HK-2 (cell line): Measurements from ENCODE around the gene PPP1R7.

Experiments
- DNase-seq: peaks from one replicate; pipeline ENCODE4 v3.0.0-alpha.2; 2018; ENCODE audit not compliant: unreplicated experiment

PPP1R7 gene

DNA sequence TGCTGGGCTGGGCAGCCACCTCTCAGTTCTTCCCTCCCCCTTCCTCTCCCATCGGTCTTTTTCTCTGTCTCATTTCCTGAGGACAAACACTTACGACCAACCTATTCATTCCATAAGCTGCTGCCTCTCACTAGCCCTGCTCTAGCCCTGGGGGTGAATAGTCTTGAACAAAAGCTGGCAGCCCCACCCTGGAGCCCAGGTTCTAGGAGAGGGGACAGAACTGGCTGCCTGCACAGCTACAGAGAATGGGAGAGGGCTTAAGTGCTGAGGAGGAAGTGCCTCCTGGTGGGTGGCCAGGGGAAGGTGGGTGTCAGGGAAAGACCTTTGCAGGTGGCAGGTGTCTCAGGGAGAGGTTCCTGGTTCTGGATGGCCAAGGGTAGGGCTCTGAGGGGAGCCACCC lies 61.0 kb downstream of the PPP1R7 start:
- no peak for DNase-seq

DNA sequence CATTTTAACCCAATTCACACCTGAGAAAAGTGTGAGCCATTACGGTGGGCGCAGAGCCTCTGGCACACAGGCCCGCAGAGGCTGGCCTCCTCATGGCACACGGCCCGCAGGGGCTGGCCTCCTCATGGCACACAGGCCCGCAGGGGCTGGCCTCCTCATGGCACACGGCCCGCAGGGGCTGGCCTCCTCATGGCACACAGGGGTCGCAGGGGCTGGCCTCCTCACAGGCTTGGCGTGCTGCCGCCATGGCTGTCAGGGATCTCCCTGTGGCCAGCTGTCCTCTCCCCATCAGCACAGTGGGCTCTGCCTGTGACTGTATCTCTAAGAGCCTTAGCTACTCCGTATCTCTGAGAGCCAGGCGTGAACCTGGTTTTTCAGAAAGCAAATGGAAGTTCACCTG lies 62.8 kb downstream of the PPP1R7 start:
- no peak for DNase-seq

DNA sequence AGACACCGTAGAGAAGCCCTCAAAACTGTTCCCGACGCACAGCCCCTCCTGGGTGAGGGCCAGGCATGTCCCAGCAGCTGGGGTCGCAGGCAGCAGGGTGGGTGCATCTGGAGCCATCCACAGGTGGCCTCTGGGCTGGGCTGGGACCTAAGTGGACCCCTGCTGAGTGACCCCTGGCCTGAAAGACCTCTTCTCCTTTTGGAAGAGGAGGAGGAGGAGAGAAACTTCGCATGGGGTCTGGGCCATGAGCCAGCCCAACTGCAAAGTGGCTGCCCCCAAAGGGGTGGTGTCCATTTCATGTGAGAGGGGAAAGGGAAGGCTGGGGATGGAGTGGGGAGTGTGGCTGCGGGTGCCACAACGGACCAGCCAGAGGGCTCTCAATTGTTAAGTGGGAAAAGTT lies 63.3 kb downstream of the PPP1R7 start:
- DNase-seq = no peak

DNA sequence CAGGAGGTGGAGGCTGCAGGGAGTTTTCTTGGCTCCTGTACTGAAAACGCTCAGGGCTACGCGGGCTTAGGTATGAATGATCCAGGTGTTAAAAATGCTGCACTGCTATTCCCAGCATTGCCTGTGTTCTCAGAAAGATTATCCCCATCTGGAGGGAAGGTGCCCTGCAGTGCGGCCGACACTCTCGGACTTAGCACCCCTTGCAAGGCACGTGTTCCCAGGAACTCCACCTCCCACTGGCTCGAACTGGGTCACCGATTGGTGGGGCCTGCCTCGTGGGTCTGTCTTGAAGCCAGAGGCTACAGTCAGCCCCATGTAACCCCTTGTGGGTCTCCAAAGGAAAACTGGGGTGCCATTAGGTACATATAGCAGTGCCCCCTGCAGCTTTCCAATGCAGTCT lies 63.9 kb downstream of the PPP1R7 start:
- DNase-seq = no peak

DNA sequence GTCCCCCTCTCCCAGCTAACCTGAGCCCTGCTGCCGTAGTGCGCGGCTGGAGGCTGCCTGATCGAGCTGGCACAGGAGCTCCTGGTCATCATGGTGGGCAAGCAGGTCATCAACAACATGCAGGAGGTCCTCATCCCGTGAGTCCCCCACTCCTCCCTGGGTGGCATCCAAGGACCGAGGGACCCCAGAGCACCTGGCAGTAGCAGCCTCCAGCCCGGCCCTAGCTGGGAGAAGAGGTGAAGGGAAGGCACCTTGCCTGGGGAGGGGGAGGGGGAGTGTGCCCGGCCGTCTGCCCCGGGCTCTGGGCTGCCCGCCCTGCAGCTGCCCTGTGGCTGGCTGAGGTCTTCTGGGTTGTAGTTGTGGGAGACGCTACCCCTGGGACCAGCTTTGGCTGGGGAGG lies 64.5 kb downstream of the PPP1R7 start:
- DNase-seq = no peak

DNA sequence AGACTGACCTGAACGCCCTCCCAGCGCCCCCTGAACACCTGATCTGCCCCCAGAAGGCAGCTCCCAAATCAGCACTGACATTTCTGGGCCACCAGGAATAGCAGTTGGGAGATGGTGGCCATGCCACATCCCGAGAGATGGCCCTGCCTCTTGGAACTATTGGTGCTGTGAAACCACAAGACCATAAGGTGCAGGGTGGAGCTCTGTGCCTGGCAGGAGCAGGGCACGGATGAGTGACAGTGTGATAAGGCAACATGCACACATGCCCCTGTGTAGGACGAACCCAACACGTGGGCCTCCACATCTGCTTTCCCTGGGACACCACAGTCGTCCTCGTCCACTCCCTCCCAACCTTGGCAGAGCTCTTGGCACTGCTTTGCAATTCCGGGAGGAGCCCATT lies 65.2 kb downstream of the PPP1R7 start:
- DNase-seq = no peak

DNA sequence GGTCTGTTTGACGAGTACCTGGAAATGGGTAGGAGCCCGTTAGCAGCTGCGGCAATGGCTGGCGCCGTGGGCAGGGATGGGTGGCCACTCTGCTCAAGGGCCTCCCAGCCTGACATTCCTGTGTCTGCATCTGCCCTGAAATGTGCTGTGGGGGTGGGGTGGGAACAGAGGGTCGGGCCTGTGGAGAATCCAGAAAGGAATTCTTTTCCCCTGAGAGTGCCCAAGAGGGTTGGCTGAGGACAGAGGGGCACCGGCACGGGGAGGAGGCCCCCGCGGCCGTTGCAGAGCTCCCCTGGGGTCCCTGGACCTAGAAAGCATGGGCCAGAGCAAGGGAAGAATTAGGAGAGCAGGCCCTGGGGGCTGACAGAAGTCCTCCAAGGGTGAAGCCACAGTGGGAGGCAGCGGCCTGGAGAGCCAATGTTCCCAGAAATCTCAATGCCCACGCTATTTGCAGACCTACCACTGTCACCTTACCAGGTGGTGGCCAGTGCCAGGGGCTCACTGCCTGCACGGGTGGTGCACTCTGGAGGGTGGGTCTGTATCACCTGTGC lies 66.0 kb downstream of the PPP1R7 start:
- no peak for DNase-seq

DNA sequence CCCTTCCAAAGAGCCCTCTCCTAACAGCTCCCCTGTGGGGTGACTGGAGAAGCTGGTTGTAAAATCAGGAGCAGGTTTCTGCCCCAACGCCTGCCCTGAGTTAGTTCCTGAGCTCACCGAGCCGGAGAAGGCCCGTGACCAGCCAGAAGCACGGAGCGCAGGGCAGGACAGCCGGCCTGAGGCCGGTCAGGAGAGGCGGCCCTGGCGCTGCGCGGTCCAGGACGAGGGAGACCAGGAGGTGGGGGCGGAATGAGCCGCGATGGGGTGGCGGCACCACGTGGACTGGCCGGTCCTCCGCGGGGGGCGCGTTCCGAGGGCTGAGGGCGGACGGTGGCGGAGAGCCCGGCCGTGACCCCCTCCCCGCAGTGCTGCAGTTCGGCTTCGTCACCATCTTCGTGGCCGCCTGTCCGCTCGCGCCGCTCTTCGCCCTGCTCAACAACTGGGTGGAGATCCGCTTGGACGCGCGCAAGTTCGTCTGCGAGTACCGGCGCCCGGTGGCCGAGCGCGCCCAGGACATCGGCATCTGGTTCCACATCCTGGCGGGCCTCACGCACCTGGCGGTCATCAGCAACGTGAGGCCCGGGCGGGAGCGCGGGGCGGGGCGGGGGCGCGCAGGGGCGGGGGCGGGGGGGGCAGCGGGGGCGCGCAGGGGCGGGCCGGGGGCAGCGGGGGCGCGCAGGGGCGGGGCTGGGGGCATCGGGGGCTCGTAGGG lies 67.2 kb downstream of the PPP1R7 start:
- peak; percentile 84 for DNase-seq

DNA sequence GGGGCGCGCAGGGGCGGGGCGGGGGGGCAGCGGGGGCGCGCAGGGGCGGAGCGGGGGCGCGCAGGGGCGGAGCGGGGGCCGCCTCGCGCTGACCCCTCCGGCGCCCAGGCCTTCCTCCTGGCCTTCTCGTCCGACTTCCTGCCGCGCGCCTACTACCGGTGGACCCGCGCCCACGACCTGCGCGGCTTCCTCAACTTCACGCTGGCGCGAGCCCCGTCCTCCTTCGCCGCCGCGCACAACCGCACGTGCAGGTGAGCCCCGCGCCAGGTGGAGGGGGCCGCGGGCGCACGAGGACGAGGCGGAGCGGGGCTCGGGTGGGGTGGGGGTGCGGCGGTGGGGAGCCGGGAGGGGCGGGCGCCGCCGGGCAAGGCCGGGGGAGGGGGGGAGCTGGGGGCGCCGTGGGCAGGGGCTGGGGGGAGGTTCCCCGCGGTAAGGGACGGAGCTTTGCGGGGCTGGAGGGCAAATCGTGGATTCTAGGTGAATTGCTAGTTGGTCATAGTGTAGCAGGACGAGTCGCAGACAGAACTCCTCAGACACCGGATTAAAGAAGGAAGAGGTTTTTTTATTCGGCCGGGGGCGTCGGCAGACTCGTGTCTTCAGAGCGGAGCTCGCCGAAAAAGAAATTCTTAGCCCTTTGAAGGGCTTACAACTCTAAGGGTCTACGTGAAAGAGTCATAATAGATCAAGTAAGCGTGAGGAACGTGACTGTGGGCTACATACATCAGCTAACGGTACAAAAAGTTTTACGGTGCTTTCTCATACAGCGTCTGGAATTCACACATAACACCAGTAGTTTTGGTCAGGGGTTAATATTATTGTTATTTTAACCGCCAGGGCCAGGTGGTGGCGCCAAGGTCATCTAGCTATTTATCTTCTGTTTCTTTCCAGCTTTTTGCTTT lies 68.1 kb downstream of the PPP1R7 start:
- peak; percentile 71 for DNase-seq

DNA sequence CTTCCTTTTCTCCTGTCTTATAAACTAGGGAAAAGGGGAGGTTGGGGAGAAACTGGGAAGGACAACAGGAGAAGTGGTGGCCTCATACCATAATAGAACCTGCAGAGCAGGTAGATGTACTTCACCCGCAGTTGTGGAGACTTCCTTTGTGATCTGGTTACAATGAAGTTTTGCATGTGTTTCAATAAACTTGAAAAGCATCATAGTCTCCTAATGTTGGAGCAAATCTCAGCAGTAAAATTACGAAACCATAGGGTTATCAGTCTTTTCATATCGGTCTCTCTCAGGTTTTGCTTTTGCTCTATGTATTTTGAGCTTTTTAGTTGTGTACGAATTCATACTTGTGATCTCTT lies 68.7 kb downstream of the PPP1R7 start:
- DNase-seq = no peak

DNA sequence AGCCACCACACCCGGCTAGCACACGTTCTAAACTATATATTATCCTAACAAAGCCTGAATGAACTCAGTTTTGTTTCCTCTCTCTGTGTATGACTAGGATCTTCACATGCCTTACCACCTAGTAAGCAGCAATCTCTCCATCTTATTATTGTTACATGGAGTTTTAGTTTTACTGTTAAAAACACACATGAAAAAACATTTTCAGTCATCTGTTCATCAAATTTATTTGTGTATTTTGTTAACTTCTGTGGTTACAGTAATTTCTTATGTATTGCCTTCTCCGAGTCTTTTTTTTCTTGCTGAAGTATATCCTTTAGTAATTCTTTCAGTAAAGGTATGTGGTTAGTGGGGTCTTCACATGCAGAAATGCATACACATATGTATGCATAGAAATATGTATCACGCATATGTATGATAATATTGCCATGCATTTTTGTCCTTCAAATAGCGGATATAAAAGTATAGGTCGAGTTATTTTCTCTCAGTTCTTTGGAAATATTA lies 69.6 kb downstream of the PPP1R7 start:
- DNase-seq = no peak

DNA sequence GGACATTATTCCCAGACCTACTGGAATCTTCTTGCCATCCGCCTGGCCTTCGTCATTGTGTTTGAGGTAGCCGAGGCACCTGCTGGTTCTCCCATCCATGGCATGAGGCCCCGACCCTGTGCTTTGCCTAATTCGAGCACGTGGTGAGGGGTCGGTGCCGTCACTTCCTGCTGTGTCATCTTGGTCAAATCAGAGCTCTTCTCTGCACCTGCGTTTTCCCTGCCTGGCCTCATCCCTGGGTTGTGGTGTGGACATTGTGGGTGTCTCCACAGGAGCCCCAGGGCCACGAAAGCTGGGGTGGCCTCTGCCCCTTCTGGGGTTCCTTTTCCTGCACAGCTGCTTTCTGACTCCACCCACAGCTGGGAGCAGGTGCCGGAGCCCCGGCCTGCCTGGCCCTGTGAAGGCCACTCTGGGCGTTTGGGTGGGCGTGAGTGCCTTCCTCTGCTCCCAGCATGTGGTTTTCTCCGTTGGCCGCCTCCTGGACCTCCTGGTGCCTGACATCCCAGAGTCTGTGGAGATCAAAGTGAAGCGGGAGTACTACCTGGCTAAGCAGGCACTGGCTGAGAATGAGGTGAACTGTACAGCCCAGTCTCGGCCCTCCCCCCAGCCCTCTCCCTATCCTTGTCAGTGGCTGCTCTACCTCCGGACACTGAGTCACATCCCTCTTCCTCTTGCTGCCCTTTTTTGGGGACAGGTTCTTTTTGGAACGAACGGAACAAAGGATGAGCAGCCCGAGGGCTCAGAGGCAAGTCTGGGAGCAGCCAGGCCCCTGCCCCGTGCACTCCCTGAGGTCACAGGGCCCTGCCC lies 73.1 kb downstream of the PPP1R7 start:
- DNase-seq = no peak

DNA sequence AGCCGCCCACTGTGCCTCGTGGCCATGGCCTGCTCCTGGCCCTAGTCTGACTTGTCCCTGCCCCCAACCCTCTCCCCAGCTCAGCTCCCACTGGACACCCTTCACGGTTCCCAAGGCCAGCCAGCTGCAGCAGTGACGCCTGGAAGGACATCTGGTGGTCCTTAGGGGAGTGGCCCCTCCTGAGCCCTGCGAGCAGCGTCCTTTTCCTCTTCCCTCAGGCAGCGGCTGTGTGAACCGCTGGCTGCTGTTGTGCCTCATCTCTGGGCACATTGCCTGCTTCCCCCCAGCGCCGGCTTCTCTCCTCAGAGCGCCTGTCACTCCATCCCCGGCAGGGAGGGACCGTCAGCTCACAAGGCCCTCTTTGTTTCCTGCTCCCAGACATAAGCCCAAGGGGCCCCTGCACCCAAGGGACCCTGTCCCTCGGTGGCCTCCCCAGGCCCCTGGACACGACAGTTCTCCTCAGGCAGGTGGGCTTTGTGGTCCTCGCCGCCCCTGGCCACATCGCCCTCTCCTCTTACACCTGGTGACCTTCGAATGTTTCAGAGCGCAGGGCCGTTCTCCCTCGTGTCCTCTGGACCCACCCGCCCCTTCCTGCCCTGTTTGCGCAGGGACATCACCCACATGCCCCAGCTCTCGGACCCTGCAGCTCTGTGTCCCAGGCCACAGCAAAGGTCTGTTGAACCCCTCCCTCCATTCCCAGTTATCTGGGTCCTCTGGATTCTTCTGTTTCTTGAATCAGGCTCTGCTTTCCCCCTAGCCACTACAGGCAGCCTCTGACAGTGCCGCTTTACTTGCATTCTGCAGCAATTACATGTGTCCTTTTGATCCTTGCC lies 74.0 kb downstream of the PPP1R7 start:
- no peak for DNase-seq

DNA sequence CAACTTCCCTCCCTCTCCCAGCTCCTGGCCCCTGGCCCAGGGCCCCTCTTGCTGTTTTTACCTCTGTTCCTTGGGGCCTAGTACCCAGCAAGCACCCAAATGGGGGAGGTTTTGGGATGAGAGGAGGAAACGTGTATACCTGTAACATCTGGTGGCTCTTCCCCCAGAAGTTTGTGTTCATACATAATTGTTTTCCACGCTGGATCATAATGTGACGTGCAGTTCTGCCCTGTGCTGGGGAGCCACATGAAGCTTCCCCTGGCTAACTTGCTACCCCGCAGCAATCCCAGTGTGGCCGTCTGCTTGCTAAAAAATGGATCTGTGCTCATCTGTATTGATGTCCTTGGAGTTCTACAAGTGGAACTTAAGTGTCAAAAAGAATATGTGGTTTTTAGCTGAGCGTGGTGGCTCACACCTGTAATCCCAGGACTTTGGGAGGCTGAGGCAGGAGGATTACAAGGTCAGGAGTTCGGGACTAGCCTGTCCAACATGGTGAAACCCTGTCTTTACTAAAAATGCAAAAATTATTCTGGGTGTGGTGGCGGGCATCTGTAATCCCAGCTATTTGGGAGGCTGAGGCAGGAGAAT lies 74.7 kb downstream of the PPP1R7 start:
- no peak for DNase-seq

DNA sequence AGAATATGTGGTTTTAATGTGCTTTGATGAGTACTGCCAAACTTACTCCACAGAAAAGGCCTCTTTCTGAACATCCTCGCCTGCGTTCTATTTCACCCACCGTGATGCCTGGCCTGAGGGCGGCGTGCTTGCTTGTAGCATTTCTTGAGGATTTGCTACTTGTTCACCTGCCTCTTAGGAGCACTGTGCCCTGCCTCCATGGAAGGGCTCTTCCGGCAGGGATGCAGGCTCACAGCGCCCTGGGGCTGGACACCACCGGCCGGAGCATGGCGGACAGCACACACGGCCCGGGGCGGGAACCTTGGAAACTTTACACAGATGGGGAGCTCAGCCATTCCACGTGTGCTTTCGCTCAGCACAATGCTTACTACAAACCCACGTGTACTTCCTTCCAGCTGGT lies 75.3 kb downstream of the PPP1R7 start:
- no peak for DNase-seq

DNA sequence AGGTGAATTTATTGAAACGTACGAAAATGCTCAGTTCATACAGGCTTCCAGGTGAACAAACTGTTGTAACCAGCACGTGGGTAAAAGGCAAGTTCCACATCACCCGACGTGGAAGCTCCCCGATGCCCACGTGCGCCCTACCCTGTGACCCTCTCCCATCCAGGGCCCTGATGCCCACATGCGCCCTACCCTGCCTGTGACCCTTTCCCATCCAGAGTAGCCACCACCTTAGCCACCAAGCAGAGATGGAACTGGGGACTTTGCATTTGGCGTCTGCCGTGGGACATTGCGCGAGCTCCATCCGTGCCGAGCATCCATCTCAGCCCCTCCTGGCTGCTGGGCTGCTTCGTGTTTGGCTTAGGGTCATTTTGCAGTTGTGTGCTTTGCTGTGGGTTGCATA lies 75.7 kb downstream of the PPP1R7 start:
- DNase-seq = no peak

DNA sequence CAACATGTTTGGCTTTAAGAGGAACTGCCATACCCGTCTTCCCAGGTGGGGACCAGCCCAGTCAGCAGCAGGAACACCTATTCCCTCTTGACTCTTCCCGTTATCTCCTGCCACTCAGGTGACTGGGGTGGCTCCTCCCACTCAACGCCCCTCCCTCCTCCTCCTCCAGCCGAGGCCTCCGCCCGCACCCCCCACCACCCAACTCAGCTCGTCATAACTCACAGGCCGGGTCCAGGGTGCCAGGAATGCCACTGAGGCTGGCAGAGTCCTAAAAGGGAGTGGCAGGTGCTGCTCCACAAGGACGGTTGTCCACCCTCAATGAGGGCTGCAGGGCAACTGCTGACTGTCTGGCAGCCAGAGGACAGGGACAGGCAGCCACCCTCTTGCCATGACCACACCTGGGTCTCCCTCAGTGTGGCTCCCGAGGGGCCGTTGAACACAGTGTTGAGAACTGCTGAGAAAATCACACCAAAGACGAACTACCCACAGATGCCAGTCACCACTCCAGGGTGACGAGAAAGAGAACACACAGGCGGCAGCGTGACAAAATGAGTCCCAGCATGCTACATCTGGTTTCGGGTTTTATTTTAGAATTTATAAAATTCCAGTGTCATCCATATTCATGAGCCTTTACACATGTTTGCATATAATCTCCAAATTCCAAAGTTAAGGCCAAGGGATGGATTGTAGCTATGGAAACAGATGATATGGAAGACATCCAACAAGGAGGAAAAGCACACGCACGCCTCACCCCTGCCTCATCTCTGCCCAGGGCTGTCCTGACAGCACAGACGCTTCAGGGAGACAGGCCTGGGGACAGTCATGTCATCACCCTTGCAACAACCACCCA lies 76.7 kb downstream of the PPP1R7 start:
- no peak for DNase-seq

DNA sequence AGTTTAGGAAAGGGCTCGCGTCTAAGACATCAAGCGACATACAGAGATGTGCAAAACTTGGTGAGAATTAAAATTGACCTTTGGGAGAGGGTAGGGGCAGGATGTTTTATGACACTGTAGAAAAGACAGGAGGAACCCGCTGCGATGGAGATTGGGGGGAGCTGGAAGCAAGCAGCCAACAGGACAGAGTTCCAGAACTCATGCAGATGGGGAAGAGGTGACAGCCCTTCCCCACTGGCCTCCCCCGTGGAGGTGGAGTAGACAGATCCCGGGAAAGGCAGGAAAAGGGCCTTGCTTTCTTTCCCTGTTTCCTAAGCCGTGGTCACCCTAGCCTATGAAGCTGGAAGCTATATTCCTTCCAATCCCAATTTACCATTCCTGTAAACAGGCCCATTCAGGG lies 77.3 kb downstream of the PPP1R7 start:
- no peak for DNase-seq

DNA sequence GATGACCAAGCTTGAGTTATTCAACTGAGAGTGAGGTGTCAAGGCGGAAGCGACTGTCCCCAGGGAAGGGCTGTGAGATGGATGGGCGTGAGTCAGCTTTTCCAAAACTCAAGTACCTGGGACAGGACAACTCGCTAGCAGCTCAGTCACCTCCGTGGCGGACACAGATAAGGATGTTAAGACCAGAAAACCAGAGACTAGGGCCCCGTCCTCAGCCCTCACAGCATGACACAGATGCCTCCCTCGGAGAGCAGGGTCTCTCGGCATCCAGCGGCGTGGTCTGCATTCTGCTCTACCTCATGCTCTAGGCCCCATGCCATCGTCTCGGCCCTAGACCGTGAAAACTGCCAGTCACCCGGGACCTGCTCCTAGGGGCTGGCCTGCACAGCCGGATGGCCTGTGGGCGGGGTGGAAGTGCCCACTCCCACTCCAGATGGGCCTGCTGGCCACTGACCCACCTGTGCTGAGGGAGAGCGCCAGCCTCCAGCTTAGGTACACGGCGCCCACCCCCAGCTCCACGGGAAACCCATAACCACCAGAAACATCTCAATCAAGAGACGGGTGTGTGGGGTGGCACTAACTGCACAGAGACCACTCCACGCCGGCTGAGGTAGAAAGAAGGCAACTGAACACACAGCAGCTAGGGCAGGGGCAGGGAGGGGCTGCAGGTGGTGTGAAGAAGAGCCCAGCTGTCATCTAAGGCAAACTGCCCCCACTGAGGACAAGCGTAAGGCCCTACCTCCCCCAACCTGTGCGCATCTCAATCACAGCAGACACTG lies 78.0 kb downstream of the PPP1R7 start:
- DNase-seq = no peak
